Measurements from ENCODE around the gene MAN2B1. TPM values are rescaled to one million over a fixed set of nuclear protein-coding genes. Genes with fewer than 3 reads are reported as not detected.

The MAN2B1 gene
- total and polyA plus RNA-seq, 2 of the 8 experiments (the other 6 are each of a cell fraction or from before 2014, with no cell fraction given) = 55.3 to 76.3 TPM

GRCh38 chr19:12656899-12657571 lies 9.5 kb downstream of the MAN2B1 start (continued):
- no peak for TF ChIP-seq BRCA1 (IDR thresholded peaks at IDR 0.05; ENCODE audit: low read depth, low read length)
- TF ChIP-seq SP4 (IDR thresholded peaks at IDR 0.05; ENCODE audit: low read length) = no peak
